Left ventricle myocardium inferior (tissue), 1 donor: Measurements from ENCODE around the gene CDK5RAP3. TPM values are rescaled to one million over a fixed set of nuclear protein-coding genes. Genes with fewer than 3 reads are reported as not detected.

Experiments
- DNase-seq: peaks from one replicate; pipeline ENCODE4 v3.0.0-alpha.2; 2020
- H3K27ac ChIP-seq: fragments of 200-600 bp; replicated peaks from 2 replicates; pipeline ENCODE4 v1.8.0; 2021
- H3K27me3 ChIP-seq: fragments of 200-600 bp; 2 replicates; pipeline ENCODE4 v1.8.0; 2021; ENCODE audit warnings: low read depth
- H3K36me3 ChIP-seq: fragments of 200-600 bp; 2 replicates; pipeline ENCODE4 v1.8.0; 2021
- H3K4me1 ChIP-seq: fragments of 200-600 bp; 2 replicates; pipeline ENCODE4 v1.8.0; 2021
- H3K4me3 ChIP-seq: fragments of 200-600 bp; 2 replicates; pipeline ENCODE4 v1.8.0; 2021; ENCODE audit warnings: mild to moderate bottlenecking, moderate library complexity
- H3K9me3 ChIP-seq: fragments of 200-600 bp; replicated peaks from 2 replicates; pipeline ENCODE4 v1.8.0; 2021
- intact Hi-C: fragments of 100-400 bp; cut with micrococcal nuclease; formaldehyde crosslinking; loops from one replicate; pipeline ENCODE4 v1.11.0; 2022
- total RNA-seq: library from RNA; stranded (reverse); fragmentation: NEBNext Ultra II Directional; extraction: Animal tissue kit (Norgen Biotek cat#: 25700); gene quantifications from one replicate; pipeline ENCODE4 v1.2.1, GENCODE V29; 2021
- TF ChIP-seq, protein P1 (sequence below): fragments of 200-600 bp; IDR thresholded peaks from 2 replicates; pipeline ENCODE4 v1.8.0; 2021; ENCODE audit warnings: antibody characterized with exemption, mild to moderate bottlenecking, borderline replicate concordance
- donor health status: DM: no; HTN: yes; CAD: no; lungs with severe emphysema.

Gene CDK5RAP3
- total RNA-seq, 1 donor from 2014 or later = 50.1 TPM

- H3K9me3 ChIP-seq = no peaks in the 10 kb centered on the region
- H3K36me3 ChIP-seq = no peaks in the 10 kb centered on the region
- H3K4me3 ChIP-seq = no peak overlapping the region
Observed at GRCh38 chr17:47956791-47957590, 13.9 kb upstream of the CDK5RAP3 start.

DNA sequence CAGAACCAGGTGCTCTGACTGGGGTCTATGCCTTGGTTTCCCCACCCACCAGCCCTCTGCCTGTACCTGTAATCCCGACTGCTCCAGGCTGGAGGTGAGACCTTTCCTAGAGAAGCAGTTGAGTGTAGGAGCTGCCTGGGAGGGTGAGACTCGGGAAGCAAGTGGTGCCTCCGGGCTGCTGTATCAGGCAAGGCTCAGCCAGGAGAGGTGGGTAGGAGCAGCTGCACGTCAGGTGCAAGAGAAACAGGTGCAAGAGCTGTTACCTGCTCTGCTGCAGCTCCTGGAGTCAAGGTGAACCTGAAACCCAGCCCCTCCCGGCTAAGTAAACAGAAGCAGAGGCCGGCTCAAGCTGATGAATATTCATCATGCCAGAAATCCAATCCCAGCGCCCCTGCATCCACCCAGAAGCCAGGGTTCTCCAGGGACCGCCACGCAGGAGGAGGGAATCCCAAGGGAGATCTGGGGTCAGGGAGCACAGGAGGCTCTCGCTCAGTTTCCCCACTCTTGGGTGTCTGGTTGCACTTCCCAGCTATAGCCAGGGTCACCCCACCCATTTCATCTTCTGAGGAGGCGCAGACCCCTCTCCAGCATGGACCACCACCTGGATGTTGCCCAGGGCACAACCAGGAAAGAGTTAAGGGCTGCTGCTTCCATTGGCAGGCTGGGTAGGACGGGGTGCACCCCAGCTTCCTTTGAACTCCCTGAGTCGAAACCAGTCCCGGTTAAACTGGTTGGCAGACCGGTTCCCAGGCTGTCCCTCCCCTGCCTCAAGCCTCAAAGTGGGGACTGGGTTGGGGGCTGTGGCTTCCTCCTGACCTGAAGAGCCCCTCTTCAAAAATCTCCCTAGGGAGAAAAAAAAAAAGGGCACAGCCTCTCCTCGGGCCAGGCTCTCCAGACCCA, 13.1 kb upstream of the CDK5RAP3 start, which contains the start of gene PRR15L:
TSS of gene PRR15L (minus strand) at position 293 of the 900 bp plus-strand sequence. CDS start 4,649 bp downstream, outside the sequence.
- no peaks in the 10 kb centered on the region for H3K36me3 ChIP-seq
- intact Hi-C loops = loop anchor here (10.0 kb wide), 1 partner anchor 73 kb away; no protein-coding TSS in a partner anchor
- H3K27ac ChIP-seq = no peak within 1 kb of the TSS
- no peaks in the 10 kb centered on the region for H3K4me1 ChIP-seq
- no peak for DNase-seq
- no peaks in the 10 kb centered on the region for H3K27me3 ChIP-seq
- H3K9me3 ChIP-seq = no peaks in the 10 kb centered on the region
- TF ChIP-seq, protein P1, sequence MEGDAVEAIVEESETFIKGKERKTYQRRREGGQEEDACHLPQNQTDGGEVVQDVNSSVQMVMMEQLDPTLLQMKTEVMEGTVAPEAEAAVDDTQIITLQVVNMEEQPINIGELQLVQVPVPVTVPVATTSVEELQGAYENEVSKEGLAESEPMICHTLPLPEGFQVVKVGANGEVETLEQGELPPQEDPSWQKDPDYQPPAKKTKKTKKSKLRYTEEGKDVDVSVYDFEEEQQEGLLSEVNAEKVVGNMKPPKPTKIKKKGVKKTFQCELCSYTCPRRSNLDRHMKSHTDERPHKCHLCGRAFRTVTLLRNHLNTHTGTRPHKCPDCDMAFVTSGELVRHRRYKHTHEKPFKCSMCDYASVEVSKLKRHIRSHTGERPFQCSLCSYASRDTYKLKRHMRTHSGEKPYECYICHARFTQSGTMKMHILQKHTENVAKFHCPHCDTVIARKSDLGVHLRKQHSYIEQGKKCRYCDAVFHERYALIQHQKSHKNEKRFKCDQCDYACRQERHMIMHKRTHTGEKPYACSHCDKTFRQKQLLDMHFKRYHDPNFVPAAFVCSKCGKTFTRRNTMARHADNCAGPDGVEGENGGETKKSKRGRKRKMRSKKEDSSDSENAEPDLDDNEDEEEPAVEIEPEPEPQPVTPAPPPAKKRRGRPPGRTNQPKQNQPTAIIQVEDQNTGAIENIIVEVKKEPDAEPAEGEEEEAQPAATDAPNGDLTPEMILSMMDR = no peak
- H3K4me3 ChIP-seq = no peak within 1 kb of the TSS

More at GRCh38 chr17:47956791-47957590, 13.9 kb upstream of the CDK5RAP3 start:
- Histone ChIP-seq H3K27me3 (no peaks in the 10 kb centered on the region), H3K4me1 (no peaks in the 10 kb centered on the region), H3K27ac (no peak overlapping the region)
- TF ChIP-seq, protein P1 = no peak
- intact Hi-C loops = loop anchor here (10.0 kb wide), 1 partner anchor 72 kb away; no protein-coding TSS in a partner anchor
- DNase-seq = no peak

DNA sequence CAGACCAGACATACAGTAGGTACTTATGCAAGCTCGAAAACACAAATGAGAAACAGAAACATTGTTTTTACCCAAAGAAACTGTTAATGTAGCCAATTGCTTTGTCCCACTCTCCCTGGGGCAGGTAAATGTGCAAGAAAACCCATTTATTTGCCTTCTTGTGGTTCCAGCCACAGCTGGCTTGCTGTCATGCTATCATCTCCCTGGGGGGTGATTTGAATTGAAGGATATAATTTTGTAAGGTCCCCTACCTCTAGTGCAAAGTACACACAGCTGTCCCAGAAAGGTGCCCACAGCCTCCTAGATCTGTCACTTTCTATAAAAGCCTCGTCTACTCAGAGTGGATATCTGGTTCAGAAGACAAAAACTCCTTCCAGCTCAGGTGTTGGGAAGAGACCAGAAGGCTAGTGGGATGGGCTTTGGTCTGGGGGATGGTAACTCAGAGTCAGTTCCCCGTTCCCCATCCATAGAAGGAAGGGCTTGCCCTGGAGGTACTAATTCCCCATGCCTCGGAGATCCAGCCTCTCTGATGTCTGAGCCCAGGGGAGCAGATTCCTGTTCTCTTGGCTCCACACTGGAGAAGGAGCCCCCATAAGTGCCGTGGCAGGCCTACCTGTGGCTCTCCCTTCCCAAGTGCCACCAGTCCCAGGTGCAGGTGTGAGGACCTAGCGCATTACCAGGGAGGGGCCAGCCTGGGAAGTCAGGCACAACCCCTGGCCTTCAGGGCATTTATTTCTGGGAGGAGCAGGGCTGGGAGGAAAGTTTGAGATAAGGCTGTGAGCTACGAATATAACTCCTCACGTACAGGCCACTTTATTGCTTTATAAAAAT, 10.9 kb upstream of the CDK5RAP3 start:
- no peaks in the 10 kb centered on the region for H3K36me3 ChIP-seq
- TF ChIP-seq, protein P1 = no peak
- no peaks in the 10 kb centered on the region for H3K4me1 ChIP-seq
- no peaks in the 10 kb centered on the region for H3K9me3 ChIP-seq
- H3K4me3 ChIP-seq = no peak overlapping the region
- intact Hi-C loops = loop anchor here (10.0 kb wide), 1 partner anchor 75 kb away; no protein-coding TSS in a partner anchor
- DNase-seq = no peak
- H3K27me3 ChIP-seq = no peaks in the 10 kb centered on the region
- H3K27ac ChIP-seq = no peak overlapping the region

DNA sequence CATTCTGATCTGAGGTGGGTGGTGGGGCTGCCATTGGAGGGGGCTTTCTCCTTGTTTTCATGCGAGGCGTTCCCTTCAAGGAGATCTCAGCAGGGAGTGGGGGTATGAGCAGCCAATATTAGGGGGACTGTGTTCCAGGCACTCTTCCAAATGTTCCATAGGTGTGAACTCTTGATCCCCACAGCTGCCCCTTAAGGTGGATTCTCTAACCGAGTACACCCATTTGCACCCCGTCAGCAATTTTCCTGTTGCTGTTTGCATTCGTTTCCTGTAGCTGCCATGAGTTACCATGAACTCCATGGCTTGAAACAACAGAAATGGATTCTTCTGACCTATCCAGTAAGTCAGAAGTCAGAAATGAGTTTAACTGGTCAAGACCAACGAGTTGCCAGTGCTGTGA, 9.5 kb upstream of the CDK5RAP3 start:
- intact Hi-C loops = no loop called here
- Histone ChIP-seq H3K4me1 (no peaks in the 10 kb centered on the region), H3K27ac (no peak overlapping the region)

More for the DNA sequence above, 9.5 kb upstream of the CDK5RAP3 start:
- Histone ChIP-seq H3K36me3 (no peaks in the 10 kb centered on the region), H3K27me3 (no peaks in the 10 kb centered on the region), H3K4me3 (no peak overlapping the region), H3K9me3 (no peaks in the 10 kb centered on the region)
- DNase-seq = no peak
- TF ChIP-seq, protein P1 = no peak
